HCT116 (cell line): Measurements from ENCODE around the gene MBP. TPM values are rescaled to one million over a fixed set of nuclear protein-coding genes. Genes with fewer than 3 reads are reported as not detected.

Experiments used
- ATAC-seq: fragments of 200-7000 bp; cut with Tn5 transposase; 2 replicates; pipeline ENCODE4 v1.9.1; 2020; ENCODE audit warnings: mild to moderate bottlenecking, moderate library complexity
- BruUV-seq: library from RNA; stranded (reverse); fragments of 400-500 nt; replicated peaks from 2 replicates; lab custom pipeline; 2021; lab: Mats Ljungman, UMichigan
- CTCF ChIA-PET: fragments of 300-600 bp; sonication (Branson Sonifier 250); formaldehyde crosslinking; loops from one replicate; lab custom pipeline; 2021; ENCODE audit warnings: antibody characterized with exemption; lab: Charles Lee
- POLR2A ChIA-PET: fragments of 300-600, 350-600 bp; sonication (Branson Sonifier 250); formaldehyde crosslinking; loops from one replicate; lab custom pipeline; 2021; ENCODE audit warnings: antibody characterized with exemption; lab: Charles Lee
- RAD21 ChIA-PET, 2 experiments: fragments of 300-600 bp; sonication (Branson Sonifier 250); formaldehyde crosslinking; loops; one replicate each; lab custom pipeline; 2023; ENCODE audit warnings: low total read pairs in 2 of 2; ENCODE audit not compliant: uncharacterized antibody in 2 of 2, unreplicated experiment in 2 of 2, low non-redundant PET in 1 of 2; lab: Charles Lee
- DNase-seq: peaks from one replicate; pipeline ENCODE4 v3.0.0-alpha.2; 2010; ENCODE audit warnings: low read depth, low spot score
- H2AFZ ChIP-seq: fragments of 200-600 bp; shearing (Covaris generic), sonication (generic); 2 replicates; pipeline ENCODE4 v1.6.1; 2017; ENCODE audit warnings: low read depth, mixed run types, mixed read lengths, antibody characterized with exemption, low read length; ENCODE audit not compliant: poor library complexity, severe bottlenecking
- H3K27ac ChIP-seq: 2 replicates; pipeline ENCODE4 v1.5.1; 2012; ENCODE audit warnings: low read depth, low read length
- H3K27me3 ChIP-seq: fragments of 200-600 bp; sonication (generic); 2 replicates; pipeline ENCODE4 v1.6.1; 2016; ENCODE audit warnings: mixed run types, low read length, mixed read lengths; ENCODE audit not compliant: insufficient read depth
- H3K36me3 ChIP-seq, 2 experiments: fragments of 200-500 bp in 1 of 2; fragments of 200-600 bp in 1 of 2; sonication (Bioruptor generic) in 1 of 2; sonication (generic) in 1 of 2; 2 replicates each; pipeline versions ENCODE4 v1.5.1 to v1.6.1; 2014 to 2016; ENCODE audit warnings: low read length in 2 of 2, inconsistent platforms in 1 of 2, mixed read lengths in 1 of 2, mixed run types in 1 of 2; ENCODE audit not compliant: insufficient read depth in 2 of 2, control insufficient read depth in 1 of 2
- H3K4me1 ChIP-seq, 2 experiments: fragments of 200-600 bp in 1 of 2; sonication (generic) in 1 of 2; 2 replicates each; pipeline versions ENCODE4 v1.5.1 to v1.6.1; 2012 to 2017; ENCODE audit warnings: low read length in 2 of 2, inconsistent platforms in 1 of 2, mild to moderate bottlenecking in 1 of 2, mixed read lengths in 1 of 2, mixed run types in 1 of 2, moderate library complexity in 1 of 2; ENCODE audit not compliant: insufficient read depth in 2 of 2, control insufficient read depth in 1 of 2
- H3K4me2 ChIP-seq: fragments of 200-600 bp; sonication (generic); 2 replicates; pipeline ENCODE4 v1.6.1; 2017; ENCODE audit warnings: mixed run types, low read length, mixed read lengths
- H3K4me3 ChIP-seq, 2 experiments: fragments of 200-600 bp in 1 of 2; sonication (generic) in 1 of 2; replicated peaks in 1 of 2; 2 replicates each; pipeline ENCODE4 v1.5.1; 2011 to 2016; ENCODE audit warnings: low read length in 2 of 2, control low read depth in 1 of 2, low read depth in 1 of 2, mild to moderate bottlenecking in 1 of 2, mixed read lengths in 1 of 2, mixed run types in 1 of 2
- H3K79me2 ChIP-seq: fragments of 200-600 bp; sonication (generic); 2 replicates; pipeline ENCODE4 v1.6.1; 2017; ENCODE audit warnings: mild to moderate bottlenecking, mixed run types, low read length, moderate library complexity, mixed read lengths; ENCODE audit not compliant: insufficient read depth
- H3K9ac ChIP-seq: fragments of 200-600 bp; sonication (generic); 2 replicates; pipeline ENCODE4 v1.6.1; 2016; ENCODE audit warnings: low read length, mixed read lengths
- H3K9me2 ChIP-seq: fragments of 200-600 bp; sonication (generic), shearing (Covaris generic); 2 replicates; pipeline ENCODE4 v1.6.1; 2017; ENCODE audit warnings: mixed run types, mild to moderate bottlenecking, moderate library complexity; ENCODE audit not compliant: insufficient read depth
- H3K9me3 ChIP-seq, 2 experiments: fragments of 200-500 bp in 1 of 2; fragments of 200-600 bp in 1 of 2; sonication (Bioruptor generic) in 1 of 2; sonication (generic) in 1 of 2; 2 replicates each; pipeline ENCODE4 v1.6.1; 2014 to 2017; ENCODE audit warnings: low read length in 2 of 2, mixed read lengths in 2 of 2, inconsistent platforms in 1 of 2, low read depth in 1 of 2, mild to moderate bottlenecking in 1 of 2, mixed run types in 1 of 2, moderate library complexity in 1 of 2; ENCODE audit not compliant: control insufficient read depth in 1 of 2, insufficient read depth in 1 of 2
- H4K20me1 ChIP-seq: fragments of 200-600 bp; sonication (generic), shearing (Covaris generic); 2 replicates; pipeline ENCODE4 v1.6.1; 2017; ENCODE audit warnings: mixed run types, mild to moderate bottlenecking, moderate library complexity; ENCODE audit not compliant: insufficient read depth
- EGR1 ChIP-seq: IDR thresholded peaks from 2 replicates; pipeline ENCODE4 v1.6.1; 2012; ENCODE audit warnings: low read depth
- EZH2phosphoT487 ChIP-seq: fragments of 200-600 bp; IDR thresholded peaks from 2 replicates; pipeline ENCODE4 v1.6.1; 2018; ENCODE audit warnings: antibody characterized with exemption, borderline replicate concordance
- POLR2A ChIP-seq: IDR thresholded peaks from 2 replicates; pipeline ENCODE4 v1.7.0; 2011; ENCODE audit warnings: borderline replicate concordance; ENCODE audit not compliant: insufficient read depth, insufficient read length; ENCODE audit errors: extremely low read depth
- POLR2AphosphoS5 ChIP-seq: IDR thresholded peaks from 2 replicates; pipeline ENCODE4 v1.6.1; 2011; ENCODE audit warnings: mild to moderate bottlenecking, low read depth, low read length, moderate library complexity
- RAD21 ChIP-seq: IDR thresholded peaks from 2 replicates; pipeline ENCODE4 v1.6.1; 2012; ENCODE audit warnings: low read depth, mild to moderate bottlenecking
- SP1 ChIP-seq: IDR thresholded peaks from 2 replicates; pipeline ENCODE4 v1.6.1; 2012; ENCODE audit warnings: low read depth
- YY1 ChIP-seq: IDR thresholded peaks from 2 replicates; pipeline ENCODE4 v1.6.1; 2011; ENCODE audit warnings: low read length, low read depth, moderate library complexity, mild to moderate bottlenecking; ENCODE audit not compliant: insufficient replicate concordance; ENCODE audit errors: extremely low read depth
- ZNF274 ChIP-seq: fragments of 200-500 bp; sonication (Bioruptor generic); IDR thresholded peaks from 2 replicates; pipeline ENCODE4 v1.6.1; 2014; ENCODE audit warnings: mild to moderate bottlenecking, low read depth, low read length, inconsistent platforms
- intact Hi-C: fragments of 100-400 bp; cut with micrococcal nuclease; formaldehyde crosslinking; loops from 2 replicates; pipeline ENCODE4 v1.10.0; 2022
- total RNA-seq: library from RNA; stranded (reverse); gene quantifications from one replicate; pipeline ENCODE4 v1.2.1, GENCODE V29; 2021; ENCODE audit not compliant: unreplicated experiment
- TF ChIP-seq, protein P1 (sequence below): IDR thresholded peaks from 2 replicates; pipeline ENCODE4 v1.6.1; 2012; ENCODE audit warnings: low read depth
- TF ChIP-seq, protein P2 (sequence below): IDR thresholded peaks from 2 replicates; pipeline ENCODE4 v1.6.1; 2011; ENCODE audit warnings: mild to moderate bottlenecking, low read length, moderate library complexity; ENCODE audit not compliant: insufficient replicate concordance; ENCODE audit errors: extremely low read depth
- TF ChIP-seq, protein P3 (sequence below): IDR thresholded peaks from 2 replicates; pipeline ENCODE4 v1.6.1; 2012

Gene MBP
- total RNA-seq, 1 experiment from 2014 or later, result 34.9 TPM

DNA sequence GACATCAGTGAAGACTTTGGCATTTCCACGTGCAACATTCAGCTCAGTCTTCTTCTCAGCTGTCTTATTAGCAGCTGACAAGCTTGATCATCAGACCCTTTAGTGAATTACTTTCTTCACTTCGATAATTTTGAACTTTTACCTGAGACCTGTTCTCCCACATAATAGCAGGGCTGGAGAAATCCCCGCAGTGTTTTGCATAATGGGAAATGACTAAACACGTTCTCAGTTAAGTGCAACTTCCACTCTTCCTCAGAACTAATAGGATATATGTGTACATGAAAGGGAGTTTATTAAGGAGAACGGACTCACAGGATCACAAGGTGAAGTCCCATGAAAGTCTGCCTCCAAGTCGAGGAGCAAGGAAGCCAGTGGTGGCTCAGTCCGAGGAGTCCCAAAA is 28.8 kb upstream of the MBP start:
- no peak for DNase-seq
- Histone ChIP-seq H3K4me1 (no peaks in the 10 kb centered on the region), H4K20me1 (no peaks in the 10 kb centered on the region), H2AFZ (no peak overlapping the region), H3K36me3 (no peaks in the 10 kb centered on the region), H3K27ac (no peak overlapping the region), H3K9ac (no peak overlapping the region), H3K27me3 (no peaks in the 10 kb centered on the region), H3K4me3 (no peak overlapping the region), H3K9me3 (no peaks in the 10 kb centered on the region), H3K4me2 (no peak overlapping the region), H3K9me2 (no peaks in the 10 kb centered on the region), H3K79me2 (no peaks in the 10 kb centered on the region)
- ChIA-PET RAD21 (no interaction called here), POLR2A (no interaction called here), CTCF (no interaction called here)
- TF ChIP-seq RAD21 (no peak), SP1 (no peak), ZNF274 (no peak), YY1 (no peak), EZH2phosphoT487 (no peak), EGR1 (no peak)
- TF ChIP-seq, protein P1, sequence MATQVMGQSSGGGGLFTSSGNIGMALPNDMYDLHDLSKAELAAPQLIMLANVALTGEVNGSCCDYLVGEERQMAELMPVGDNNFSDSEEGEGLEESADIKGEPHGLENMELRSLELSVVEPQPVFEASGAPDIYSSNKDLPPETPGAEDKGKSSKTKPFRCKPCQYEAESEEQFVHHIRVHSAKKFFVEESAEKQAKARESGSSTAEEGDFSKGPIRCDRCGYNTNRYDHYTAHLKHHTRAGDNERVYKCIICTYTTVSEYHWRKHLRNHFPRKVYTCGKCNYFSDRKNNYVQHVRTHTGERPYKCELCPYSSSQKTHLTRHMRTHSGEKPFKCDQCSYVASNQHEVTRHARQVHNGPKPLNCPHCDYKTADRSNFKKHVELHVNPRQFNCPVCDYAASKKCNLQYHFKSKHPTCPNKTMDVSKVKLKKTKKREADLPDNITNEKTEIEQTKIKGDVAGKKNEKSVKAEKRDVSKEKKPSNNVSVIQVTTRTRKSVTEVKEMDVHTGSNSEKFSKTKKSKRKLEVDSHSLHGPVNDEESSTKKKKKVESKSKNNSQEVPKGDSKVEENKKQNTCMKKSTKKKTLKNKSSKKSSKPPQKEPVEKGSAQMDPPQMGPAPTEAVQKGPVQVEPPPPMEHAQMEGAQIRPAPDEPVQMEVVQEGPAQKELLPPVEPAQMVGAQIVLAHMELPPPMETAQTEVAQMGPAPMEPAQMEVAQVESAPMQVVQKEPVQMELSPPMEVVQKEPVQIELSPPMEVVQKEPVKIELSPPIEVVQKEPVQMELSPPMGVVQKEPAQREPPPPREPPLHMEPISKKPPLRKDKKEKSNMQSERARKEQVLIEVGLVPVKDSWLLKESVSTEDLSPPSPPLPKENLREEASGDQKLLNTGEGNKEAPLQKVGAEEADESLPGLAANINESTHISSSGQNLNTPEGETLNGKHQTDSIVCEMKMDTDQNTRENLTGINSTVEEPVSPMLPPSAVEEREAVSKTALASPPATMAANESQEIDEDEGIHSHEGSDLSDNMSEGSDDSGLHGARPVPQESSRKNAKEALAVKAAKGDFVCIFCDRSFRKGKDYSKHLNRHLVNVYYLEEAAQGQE, result no peak
- no TSS peak for BruUV-seq
- intact Hi-C loops, result no loop called here
- no peak for ATAC-seq

DNA sequence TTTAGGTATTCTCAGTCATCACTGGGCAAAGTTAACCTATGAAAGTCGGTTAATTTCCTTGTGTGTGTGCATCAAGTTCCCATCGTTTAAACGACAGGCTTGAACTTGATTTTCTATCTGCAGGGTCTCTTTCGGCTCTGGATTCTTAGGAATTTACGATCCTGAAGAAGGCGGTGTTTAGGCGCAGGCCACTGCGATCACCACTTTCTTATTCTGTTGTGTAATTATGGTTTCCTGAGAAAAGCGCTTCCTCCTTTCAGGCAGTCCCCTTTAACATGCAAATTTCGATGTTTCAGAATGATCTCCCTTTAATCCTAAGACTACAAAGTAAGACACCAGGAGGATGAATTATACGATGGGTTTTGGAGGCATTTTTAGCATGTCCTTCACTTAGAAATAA is 27.9 kb upstream of the MBP start:
- no peaks in the 10 kb centered on the region for H3K27me3 ChIP-seq
- no peaks in the 10 kb centered on the region for H3K4me1 ChIP-seq
- DNase-seq (no peak), ATAC-seq (no peak)
- RAD21 ChIA-PET, result no interaction called here
- H3K9me3 ChIP-seq, result no peaks in the 10 kb centered on the region
- no peak overlapping the region for H3K9ac ChIP-seq
- H3K36me3 ChIP-seq, result no peaks in the 10 kb centered on the region
- H3K9me2 ChIP-seq, result no peaks in the 10 kb centered on the region
- POLR2A ChIA-PET, result no interaction called here
- no peak overlapping the region for H3K4me3 ChIP-seq
- H2AFZ ChIP-seq, result no peak overlapping the region
- no TSS peak for BruUV-seq
- H3K79me2 ChIP-seq, result no peaks in the 10 kb centered on the region
- no peaks in the 10 kb centered on the region for H4K20me1 ChIP-seq
- intact Hi-C loops, result no loop called here
- CTCF ChIA-PET, result no interaction called here
- no peak overlapping the region for H3K4me2 ChIP-seq
- no peak overlapping the region for H3K27ac ChIP-seq
- no peak for TF ChIP-seq SP1
- no peak for TF ChIP-seq POLR2A
- no peak for TF ChIP-seq POLR2AphosphoS5
- no peak for TF ChIP-seq EGR1
- TF ChIP-seq, protein P2, sequence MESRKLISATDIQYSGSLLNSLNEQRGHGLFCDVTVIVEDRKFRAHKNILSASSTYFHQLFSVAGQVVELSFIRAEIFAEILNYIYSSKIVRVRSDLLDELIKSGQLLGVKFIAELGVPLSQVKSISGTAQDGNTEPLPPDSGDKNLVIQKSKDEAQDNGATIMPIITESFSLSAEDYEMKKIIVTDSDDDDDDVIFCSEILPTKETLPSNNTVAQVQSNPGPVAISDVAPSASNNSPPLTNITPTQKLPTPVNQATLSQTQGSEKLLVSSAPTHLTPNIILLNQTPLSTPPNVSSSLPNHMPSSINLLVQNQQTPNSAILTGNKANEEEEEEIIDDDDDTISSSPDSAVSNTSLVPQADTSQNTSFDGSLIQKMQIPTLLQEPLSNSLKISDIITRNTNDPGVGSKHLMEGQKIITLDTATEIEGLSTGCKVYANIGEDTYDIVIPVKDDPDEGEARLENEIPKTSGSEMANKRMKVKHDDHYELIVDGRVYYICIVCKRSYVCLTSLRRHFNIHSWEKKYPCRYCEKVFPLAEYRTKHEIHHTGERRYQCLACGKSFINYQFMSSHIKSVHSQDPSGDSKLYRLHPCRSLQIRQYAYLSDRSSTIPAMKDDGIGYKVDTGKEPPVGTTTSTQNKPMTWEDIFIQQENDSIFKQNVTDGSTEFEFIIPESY, result no peak
- TF ChIP-seq, protein P3, sequence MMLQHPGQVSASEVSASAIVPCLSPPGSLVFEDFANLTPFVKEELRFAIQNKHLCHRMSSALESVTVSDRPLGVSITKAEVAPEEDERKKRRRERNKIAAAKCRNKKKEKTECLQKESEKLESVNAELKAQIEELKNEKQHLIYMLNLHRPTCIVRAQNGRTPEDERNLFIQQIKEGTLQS, result no peak
- TF ChIP-seq, protein P1, result no peak
